Stimulated activated CD8-positive, alpha-beta memory T cell treated with anti-CD3 and anti-CD28 coated beads, Interleukin-15, amount 100 ng/mL, for 24 hours (primary cell): ENCODE data around the gene TBX21.
A peak's percentile ranks its signal among the peaks of the same experiment; 100 is the strongest.

ENCODE experiments used
- DNase-seq: peaks from one replicate; pipeline ENCODE4 v3.0.0-alpha.2; 2020; ENCODE audit warnings: low read depth

Gene TBX21

GRCh38 chr17:47697906-47698711 lies 34.9 kb upstream of the TBX21 start:
- no peak for DNase-seq

- DNase-seq, result peak; percentile 87
Measured at GRCh38 chr17:47698749-47699535, 34.1 kb upstream of the TBX21 start.

- no peak for DNase-seq
Measured at GRCh38 chr17:47699536-47699840, 33.5 kb upstream of the TBX21 start.

GRCh38 chr17:47700471-47701449 lies 32.3 kb upstream of the TBX21 start:
- no peak for DNase-seq

- DNase-seq, result no peak
Measured at GRCh38 chr17:47701608-47702007, 31.4 kb upstream of the TBX21 start.

GRCh38 chr17:47702391-47702995 lies 30.5 kb upstream of the TBX21 start:
- no peak for DNase-seq

- no peak for DNase-seq
Measured at GRCh38 chr17:47703191-47703591, 29.8 kb upstream of the TBX21 start.

- DNase-seq, result no peak
Measured at GRCh38 chr17:47703671-47704070, 29.4 kb upstream of the TBX21 start.

- DNase-seq, result no peak
Measured at GRCh38 chr17:47704116-47704515, 28.9 kb upstream of the TBX21 start.

GRCh38 chr17:47704736-47705135 lies 28.3 kb upstream of the TBX21 start:
- no peak for DNase-seq

GRCh38 chr17:47705536-47706530 lies 27.2 kb upstream of the TBX21 start:
- no peak for DNase-seq

GRCh38 chr17:47707056-47707804 lies 25.8 kb upstream of the TBX21 start:
- no peak for DNase-seq

- DNase-seq, result no peak
Measured at GRCh38 chr17:47707884-47708283, 25.2 kb upstream of the TBX21 start.

- DNase-seq, result no peak
Measured at GRCh38 chr17:47708312-47708863, 24.6 kb upstream of the TBX21 start.

GRCh38 chr17:47708864-47709541 lies 24.0 kb upstream of the TBX21 start:
- DNase-seq, result no peak

GRCh38 chr17:47709594-47709993 lies 23.4 kb upstream of the TBX21 start:
- DNase-seq, result no peak

- DNase-seq, result no peak
Measured at GRCh38 chr17:47711366-47712099, 21.5 kb upstream of the TBX21 start.

GRCh38 chr17:47712330-47713023 lies 20.6 kb upstream of the TBX21 start:
- DNase-seq, result no peak
